Measurements from ENCODE around the gene CCNI.
"Not testable (repeated sequence)": the region's sequence is repeated elsewhere in the genome, so short reads cannot be mapped to it uniquely, and the experiment has no call there.

The CCNI gene

GRCh38 chr4:77037736-77038135 lies 38.1 kb downstream of the CCNI start:
- DNase-seq, result no peak

DNA sequence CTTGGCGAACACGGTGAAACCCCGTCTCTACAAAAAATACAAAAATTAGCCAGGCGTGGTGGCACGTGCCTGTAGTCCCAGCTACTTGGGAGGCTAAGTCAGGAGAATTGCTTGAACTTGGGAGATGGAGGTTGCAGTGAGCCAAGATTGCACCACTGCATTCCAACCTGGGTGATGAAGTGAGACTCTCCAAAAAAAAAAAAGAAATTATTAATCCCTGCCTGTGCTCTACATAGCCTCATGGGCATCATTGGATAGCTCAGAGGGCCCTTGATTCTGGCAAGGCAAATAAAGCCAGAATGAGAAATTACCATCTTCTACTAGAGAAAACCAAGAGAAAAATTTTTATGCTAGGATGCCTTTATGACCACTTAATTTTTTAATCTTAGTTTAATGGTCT lies 38.6 kb downstream of the CCNI start:
- not testable (repeated sequence) for DNase-seq

GRCh38 chr4:77036206-77036605 lies 39.6 kb downstream of the CCNI start:
- DNase-seq, result no peak

- no peak for DNase-seq
Measured at GRCh38 chr4:77035153-77035552, 40.6 kb downstream of the CCNI start.

GRCh38 chr4:77031544-77031943 lies 44.2 kb downstream of the CCNI start:
- DNase-seq, result no peak

DNA sequence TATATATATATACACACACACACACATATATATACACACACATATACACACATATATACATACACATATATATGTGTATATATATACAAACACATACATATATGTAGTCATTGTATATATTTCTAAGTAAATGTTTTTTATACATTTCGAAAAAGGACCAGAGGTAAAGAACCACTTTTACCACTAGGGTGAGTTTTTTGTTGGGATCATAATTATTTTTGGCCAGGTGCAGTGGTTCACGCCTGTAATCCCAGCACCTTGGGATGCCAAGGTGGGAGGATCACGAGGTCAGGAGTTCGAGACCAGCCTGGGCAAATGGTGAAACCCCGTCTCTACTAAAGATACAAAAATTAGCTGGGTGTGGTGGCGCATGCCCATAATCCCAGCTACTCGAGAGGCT lies 46.0 kb downstream of the CCNI start:
- not testable (repeated sequence) for DNase-seq

DNA sequence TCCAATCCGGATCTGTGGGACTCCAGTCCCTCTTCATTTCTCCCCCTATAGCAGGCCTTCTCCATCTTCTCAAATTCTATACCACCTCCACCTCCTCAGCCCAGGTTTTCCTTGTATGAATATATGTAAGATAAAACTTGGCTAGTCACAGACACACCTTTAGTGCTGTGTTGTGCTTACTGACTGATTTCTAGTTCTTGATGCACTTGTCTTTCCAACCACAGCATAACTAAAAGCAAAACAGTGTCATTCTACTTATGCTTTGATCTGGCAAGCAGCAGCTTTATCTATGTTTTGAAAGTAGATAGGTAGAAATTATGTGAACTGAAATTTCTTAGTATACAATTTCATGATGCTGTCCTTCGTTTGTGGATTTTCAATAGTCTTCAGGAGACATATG lies 47.5 kb downstream of the CCNI start:
- no peak for DNase-seq

DNA sequence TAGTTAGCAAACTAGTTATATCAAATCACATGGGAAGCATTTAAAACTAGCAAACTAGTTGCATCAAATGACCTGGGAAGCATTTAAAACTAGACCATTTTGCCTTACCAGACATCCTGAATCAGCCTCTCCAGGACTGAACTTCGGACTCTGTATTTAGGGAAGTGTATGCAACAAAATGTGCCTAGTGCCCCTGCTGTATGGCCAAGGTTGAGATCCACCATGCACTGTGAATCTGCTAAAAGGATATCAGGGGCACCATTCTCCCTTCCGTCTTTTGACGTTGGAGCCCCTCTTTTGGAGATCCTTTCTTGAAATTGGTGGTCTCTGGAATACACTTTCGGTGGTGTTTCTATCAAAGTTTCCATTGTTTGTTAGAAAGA lies 49.5 kb downstream of the CCNI start:
- DNase-seq, result no peak

- DNase-seq, result no peak
Measured at GRCh38 chr4:77025643-77026321, 50.0 kb downstream of the CCNI start.

DNA sequence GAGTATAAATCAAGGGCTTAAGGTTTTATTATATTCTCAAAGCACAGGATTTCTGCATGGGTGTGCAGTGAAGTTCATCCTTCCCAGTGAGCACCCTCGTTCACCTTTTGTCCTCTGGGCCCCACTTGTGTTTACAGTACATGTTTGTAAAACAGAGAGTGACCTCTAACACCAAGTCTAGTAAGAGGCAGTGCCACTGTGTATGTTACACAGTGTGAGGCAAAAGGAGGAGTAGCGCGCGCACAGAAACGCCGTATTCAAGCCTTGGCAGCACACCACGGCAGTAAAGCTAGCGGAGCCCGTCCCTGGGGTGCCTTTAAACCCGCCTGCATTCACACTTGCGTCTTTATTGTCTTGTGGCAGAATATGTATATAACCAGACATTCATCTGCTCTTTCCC lies 51.9 kb downstream of the CCNI start:
- DNase-seq, result no peak

DNA sequence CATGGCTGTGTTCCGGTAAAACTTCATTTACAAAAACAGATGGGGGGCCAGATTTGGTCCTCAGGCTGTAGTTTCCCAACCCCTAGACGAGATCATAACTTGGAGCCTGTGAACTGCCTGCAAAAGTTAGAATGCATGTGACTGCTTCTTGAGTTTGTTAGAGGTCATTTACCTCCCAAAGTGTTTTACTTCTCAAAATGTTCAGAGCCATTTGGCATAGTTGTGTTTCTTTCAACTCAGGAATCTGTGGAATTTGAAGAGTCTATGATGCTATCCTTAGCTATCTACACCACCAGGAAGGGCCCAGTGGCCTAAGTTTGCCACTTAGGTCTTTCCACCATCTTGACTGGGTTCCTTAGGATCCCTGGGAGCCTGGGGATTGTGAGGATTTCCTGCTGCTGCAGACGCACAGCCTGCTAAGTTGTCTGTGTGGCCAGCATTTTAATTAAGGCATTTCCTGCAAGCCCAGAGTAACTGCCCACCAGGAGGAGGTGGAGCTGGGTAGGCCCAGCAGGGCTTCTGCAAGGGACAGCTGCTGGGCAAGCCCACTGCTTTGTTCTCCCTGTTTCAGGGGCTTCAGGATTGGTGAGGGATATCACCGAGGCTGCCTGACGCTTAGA lies 53.1 kb downstream of the CCNI start:
- DNase-seq, result no peak

DNA sequence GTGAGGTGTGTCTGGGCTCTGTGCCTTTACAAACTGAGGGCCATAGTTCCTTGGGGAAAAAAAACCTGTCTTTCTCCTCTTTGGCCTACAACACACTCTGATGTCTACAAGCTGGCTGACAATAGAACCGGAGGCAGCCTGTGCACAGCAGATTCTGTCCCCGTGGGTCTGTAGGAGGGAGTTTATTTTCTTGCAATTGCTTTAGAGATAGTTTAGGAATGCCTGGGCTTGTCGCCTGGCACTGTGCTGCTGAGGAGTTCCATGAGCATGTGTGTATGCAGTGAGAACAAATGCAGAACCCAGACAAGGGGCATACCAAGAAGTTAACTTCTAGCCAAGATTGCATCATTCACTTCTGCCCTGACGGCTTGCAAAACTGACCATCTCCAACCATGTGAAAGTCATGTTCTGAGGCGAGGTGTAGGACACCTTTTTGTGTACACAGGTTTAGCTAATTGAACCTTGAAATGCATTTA lies 54.1 kb downstream of the CCNI start:
- no peak for DNase-seq

- no peak for DNase-seq
Measured at GRCh38 chr4:77020017-77020416, 55.8 kb downstream of the CCNI start.

DNA sequence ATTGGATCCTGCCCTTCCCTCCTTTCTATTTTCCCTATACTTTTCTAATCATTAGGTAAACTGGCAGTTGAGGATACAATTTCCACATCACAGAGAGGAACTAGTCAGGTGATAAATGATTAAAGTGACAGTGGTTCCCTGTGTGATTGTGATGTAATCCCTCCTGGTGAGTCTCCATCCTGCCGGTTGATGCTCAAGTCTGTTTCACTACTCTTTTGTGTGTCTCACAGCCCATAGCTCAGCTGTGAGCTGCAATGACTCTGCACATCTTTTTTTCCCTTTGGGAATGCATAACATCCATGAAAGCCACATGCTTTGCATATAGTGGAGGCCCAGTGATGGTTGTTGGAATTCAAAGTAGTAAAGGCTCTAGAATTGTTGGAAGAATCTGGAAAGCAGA lies 60.4 kb downstream of the CCNI start:
- DNase-seq, result no peak

DNA sequence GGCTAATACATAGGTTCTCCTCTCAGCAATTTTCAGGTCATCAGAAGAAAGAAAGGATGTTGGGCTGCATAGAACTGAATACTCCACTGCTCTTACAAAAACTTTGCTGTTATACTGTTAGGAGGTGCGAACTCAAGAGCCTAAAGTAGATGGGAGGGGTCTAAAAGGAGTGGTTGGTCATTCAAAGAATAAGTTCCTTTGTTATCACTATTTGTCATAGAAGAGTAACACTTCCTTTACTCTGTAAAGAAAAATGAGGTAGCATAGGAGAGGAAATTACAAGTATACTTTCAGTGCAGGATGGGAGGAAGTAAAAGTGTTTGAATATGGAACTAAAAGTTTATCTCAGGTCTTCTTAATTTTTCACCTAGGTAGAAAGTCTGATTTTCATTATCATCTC lies 61.5 kb downstream of the CCNI start:
- no peak for DNase-seq

DNA sequence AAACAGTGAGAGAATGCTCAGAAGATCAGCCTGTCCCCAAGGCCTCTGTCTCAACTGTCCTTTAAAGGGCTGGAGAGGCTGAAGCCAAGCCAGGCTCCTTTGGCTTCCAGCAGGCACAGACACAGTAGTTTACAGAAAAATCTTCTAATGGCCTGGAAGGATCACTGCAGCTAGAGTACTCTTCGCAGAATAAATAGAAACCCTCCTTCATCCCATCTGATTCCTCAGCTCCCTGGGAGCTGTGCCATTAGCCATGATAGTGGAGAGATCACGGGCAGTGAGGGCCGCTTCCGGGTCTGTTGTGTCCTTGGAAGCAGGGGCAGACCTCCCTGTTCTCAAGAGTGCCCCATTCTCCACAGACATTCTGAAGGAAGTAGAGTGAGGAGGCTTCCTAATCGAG lies 63.1 kb downstream of the CCNI start:
- DNase-seq, result no peak

DNA sequence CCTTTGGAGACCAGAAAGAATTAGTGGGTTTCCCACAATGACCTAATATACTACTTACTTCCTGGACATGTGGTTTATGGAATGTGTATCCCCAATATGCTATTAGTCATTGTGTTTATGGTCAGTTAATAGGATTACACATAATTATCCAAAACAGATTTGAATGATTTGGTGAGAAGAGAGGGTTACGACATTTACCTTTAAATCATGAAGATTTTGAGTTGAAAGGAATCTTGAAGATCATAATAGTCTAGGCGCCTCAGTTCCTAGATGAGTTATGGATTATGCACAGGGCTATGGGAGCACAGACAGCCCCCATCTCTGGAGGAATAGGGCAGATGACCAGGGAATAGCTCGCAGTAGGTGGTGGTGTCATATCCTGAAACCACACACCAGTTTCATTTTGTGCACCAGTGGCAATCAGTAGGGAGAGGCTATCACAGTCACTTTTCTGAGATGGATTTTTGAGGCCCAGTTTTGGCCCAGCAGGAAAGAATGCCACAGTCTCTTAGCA lies 64.9 kb downstream of the CCNI start:
- DNase-seq, result no peak

- DNase-seq, result no peak
Measured at GRCh38 chr4:77009511-77010115, 66.2 kb downstream of the CCNI start.

- DNase-seq, result no peak
Measured at GRCh38 chr4:77007358-77008230, 68.2 kb downstream of the CCNI start.

GRCh38 chr4:77006753-77007353 lies 68.9 kb downstream of the CCNI start:
- DNase-seq, result no peak

DNA sequence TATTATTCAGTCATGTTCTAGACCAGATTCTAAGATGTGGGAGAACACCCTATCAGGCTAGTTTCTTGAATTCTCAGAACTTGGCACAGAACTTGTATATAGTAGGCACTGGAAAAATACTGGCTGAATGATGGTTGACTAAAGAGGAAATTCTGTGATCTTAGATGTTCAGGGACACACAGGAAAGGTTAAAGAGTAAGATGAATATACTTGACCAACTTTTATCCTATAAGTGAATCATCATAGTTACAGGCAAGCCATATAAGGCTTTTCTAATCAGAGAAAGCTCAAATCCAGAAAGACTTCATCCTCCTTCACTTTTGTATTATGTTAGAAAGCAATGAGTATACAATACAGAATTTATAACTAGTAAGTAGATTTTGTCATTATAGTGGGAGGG lies 72.4 kb downstream of the CCNI start:
- DNase-seq, result no peak

DNA sequence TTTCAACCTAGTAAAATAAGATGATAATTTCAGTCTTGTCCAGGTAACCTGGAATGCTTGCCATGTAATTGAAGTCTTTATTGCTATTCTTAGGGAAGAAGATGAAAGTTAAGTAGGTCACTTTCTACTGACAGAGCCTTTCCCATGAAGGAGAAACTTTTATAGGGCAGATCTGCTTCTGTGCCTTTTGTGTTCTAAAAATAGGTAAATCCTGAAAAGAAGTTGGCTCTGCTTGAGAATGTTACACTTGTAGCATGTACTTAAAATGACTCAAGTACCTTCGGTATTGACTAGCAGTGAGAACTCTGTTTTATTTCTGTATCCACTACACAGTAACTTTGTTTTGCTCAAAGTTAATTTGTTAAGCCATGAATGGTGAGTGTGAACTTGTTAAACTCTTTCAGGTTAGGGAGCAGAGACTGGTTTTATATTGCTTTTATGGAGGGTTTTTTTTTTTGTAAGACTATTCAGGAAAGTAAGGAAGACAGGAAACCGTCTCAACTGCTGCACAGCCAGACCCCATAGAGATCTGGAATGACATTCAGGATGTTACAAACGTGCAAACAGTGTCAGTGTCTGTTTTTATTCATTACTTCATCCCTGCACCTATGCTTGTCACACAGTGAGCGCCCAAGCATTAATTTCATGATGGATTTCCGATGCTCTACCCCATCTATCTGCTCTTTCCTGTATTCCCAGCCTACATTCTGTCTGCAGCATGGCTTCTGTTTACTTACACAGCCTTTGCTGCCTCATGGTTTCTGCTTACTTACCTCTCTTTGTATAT lies 73.3 kb downstream of the CCNI start:
- no peak for DNase-seq
